DMS 273 treated with DMSO at 0.1 percent for 48 hours (cell line): ENCODE results near the gene CLN6.
"Not testable (repeated sequence)": the region's sequence is repeated elsewhere in the genome, so short reads cannot be mapped to it uniquely, and the experiment has no call there.

ENCODE experiments used
- DNase-seq: peaks from one replicate; lab custom pipeline; 2025; lab: John Stamatoyannopoulos, UW

Gene CLN6

DNA sequence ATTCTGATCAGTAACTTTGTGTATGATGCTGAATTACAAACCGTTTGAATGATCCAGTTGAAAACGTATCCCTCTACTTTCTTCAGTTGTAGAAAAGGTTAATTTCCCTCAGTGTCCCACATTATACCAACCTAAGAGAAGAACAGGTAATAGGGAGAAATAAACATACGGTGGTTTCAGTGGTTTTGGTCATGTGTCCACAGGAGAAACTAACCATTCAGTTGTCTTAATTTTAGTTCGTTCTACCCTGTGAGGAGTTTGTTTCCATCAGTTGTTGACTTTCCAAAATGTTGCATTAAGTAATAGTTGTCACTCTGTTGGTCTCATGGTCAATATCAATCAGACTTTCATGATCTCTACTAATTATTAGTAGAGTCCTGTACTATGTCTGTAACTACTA is 39.5 kb downstream of the CLN6 start:
- no peak for DNase-seq

DNA sequence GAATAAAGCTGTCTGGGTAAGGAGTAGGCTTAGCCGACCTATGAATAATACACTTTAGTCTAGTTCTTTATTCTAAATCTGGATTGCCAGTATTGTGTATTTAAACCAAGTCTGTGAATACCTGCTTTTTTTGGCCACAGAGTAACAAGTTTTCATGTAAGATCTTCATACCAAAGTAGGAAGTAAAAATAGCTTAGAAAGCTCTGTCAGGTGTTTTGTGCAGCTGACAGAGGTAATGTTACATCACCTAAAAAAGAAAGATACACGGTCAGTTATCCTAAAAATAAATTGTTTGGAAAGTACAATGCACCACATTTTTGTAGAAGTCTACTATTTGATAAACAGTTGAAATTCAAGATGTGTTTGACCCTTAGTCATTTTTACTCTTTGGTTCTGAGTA is 40.9 kb downstream of the CLN6 start:
- DNase-seq = no peak

DNA sequence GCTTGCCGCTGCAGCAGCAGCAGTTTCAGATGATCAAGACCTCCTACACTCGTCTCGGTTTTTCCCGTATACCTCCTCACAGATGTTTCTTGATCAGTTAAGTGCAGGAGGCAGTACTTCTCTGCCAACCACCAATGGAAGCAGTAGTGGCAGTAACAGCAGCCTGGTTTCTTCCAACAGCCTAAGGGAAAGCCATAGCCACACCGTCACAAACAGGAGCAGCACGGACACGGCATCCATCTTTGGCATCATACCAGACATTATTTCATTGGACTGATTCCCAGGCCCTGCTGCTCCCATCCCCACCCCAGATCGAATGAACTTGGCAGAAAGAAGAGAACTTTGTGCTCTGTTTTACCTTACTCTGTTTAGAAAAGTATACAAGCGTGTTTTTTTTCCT is 42.0 kb downstream of the CLN6 start:
- peak; percentile 94 for DNase-seq

DNA sequence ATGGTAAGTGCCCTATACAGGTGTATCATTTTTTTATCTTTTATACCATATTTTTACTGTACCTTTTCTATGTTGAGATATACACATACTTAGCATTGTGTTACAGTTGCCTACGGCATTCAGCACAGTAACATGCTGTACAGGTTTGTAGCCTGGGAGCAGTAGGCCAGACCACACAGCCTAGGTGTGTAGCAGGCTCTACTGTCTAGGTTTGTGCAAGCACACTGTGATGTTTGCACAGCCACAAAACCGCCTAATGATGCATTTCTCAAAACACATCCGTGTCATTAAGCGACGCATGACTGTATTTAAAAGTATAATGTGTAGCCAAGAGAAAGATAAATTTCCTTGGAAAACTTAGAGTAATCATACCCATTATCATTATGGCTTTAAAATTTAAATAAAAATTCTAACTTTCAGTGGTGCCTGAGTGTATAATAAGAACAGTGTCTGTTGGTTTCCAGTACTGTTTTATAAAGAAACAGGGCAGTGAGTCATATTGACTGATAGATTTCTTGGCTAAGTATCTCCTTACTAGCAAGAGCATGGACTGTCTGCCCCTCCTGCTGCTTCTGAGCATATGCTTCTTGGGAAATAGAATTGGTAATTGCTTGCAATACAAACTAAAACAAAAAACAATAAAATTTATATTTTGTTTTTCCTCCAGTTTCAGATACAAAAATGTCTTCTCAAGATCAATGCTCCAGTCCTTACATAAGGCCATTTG is 42.7 kb downstream of the CLN6 start:
- peak; percentile 3 for DNase-seq

DNA sequence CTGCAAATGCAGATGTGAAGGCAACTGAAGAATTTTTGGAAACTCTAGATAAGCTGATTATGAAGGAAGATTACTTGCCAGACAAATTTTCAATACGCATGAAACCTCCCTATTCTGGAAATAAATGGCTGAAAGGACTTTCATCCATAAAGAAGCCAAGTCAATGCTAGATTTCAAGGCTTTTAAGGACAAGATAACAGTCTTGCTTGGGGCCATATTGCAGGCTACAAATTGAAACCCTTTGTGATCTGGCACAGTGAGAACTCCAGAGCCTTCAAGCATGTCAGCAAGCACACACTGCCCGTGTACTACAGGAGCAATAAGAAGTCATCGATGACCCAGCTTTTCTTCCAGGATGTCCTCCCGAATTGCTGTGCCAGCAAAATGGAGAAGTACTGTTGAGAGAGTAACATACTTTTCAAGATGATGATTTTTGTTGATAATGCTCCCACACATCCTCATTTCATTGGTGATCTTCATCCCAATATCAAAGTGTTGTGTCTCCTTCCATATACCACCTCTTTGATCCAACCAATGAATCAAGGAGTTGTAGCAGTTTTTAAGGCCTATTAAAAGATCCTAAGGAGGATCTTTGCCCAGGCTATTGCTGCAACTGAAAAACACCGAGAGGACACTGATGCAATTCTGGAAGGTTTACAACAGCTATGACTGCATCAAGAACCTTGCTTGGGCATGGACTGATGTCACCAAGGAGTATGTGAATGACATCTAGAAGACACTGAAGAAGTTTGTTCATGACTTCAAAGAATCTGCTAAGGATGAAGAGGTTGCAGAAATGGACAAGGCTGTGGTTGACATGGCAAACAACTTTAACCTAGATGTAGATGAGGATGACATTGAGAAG is 44.7 kb downstream of the CLN6 start:
- no peak for DNase-seq

DNA sequence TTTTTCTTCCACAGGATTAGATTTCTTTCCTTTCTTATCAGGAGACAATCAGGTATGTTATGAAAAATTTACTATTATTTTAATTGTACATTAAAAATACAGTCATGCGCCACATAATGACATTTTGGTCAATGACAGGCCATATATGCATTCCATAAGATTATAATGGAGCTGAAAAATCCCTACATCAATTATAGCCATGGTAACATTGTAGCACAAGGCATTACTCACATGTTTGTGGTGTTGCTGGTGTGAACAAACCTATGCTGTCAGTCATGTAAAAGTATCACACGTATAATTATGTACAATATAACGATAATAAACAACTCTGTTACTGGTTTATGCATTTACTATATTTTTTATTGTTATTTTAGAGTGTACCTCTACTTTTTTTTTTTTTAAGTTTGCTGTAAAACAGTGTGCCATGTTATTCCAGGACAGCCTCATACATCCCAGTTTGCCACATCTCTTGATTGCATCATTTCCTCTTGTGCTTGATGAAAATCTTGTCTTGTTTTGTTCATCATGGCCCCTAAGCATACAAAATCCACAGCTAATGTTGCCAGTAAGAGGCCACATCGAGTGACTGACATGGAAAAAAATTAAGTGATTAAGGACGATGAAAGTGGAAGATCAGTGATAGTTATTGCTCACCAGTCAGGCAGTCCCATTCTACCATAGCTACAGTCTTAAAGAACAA is 45.8 kb downstream of the CLN6 start:
- no peak for DNase-seq

DNA sequence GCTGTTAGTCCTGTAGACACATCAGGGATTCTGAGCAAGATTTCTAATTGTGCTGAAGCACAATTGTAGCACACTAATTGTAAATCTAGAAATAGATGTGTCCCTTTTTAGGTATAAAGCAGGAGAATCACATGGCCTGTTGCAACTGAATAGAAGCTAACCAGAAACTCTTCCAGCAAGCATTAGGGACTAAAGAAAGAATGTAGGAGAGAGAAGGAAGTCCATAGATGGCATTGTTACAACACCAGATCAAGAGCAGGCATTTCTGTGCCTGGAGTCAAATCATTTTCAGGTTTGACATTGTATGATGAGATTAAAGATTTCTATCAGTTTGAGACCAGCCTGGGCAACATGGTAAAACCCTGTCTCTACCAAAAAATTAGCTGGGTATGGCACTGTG is 51.8 kb downstream of the CLN6 start:
- no peak for DNase-seq

DNA sequence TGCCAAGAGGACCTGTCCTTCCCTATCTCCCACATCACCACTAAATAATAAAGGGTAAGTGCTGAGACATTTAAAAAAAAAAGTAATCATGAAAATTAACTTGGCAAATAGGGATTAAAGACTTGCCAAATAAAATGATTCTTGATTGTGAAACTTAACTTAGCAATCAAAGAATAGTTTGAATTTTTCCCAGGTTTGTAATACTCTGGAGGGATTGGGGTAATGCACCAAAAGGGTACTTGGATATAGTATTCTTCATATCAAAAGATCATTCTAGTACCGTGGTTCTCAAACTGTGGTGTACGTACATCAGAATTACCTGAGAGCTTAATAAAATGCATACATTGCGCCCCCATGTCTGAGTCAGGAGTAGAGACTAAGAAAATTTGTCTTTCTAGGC is 52.9 kb downstream of the CLN6 start:
- DNase-seq = no peak

DNA sequence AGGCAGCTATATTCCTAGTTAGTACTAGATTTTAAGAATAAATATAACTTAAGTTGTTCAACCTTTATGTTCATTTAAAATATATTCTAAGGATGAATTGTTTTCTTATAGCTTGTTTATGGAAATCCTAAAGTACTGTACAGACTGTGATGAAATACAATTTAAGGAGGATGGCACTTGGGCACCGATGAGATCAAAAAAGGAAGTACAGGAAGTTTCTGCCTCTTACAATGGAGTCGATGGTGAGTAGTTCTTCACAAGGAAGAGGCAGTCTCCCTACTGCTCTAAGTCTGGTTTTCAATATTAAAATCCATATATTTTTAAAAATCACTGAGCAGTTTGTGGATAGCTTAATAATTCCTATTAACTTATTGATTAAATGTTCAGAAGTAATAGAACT is 54.0 kb downstream of the CLN6 start:
- DNase-seq = no peak

DNA sequence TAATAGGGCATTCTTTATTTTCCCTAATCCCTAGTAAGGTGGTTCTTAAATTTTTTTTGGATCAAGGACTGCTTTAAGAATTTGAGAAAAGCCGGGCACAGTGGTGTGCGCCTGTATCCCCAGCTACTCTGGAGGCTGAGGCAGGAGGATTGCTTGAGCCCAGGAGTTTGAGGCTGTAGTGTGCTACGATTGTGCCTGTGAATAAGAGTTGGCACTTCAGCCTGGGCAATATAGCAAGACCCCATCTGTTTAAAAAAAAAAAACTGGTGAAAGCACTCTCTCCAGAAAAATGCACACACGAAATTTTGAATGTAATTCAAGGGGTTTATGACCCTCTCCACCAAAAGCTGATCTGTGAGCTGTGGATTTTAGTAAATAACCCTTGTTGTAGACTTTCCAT is 56.4 kb downstream of the CLN6 start:
- DNase-seq = no peak

DNA sequence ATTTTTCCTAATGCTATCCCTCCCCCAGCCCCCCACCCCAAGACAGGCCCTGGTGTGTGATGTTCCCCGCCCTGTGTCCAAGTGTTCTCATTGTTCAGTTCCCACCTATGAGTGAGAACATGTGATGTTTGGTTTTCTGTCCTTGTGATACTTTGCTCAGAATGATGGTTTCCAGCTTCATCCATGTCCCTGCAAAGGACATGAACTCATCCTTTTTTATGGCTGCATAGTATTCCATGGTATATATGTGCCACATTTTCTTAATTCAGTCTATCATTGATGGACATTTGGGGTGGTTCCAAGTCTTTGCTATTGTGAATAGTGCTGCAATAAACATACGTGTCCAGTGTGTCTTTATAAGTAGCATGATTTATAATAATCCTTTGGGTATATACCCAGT is 57.5 kb downstream of the CLN6 start:
- DNase-seq = not testable (repeated sequence)

DNA sequence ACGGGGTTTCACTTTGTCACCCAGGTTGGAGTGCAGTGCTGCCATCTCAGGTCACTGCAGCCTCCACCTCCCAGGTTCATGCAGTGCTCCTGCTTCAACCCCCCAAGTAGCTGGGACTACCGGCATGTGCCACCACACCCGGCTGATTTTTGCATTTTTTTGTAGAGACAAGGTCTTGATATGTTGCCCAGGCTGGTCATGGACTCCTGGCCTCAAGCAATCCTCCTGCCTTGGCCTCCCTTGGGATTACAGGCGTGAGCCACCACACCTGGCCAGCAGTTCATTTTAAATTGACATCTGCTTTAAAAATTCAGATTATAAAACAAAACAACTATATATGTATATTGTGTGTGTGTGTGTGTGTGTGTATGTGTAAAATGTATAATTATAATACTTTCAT is 62.7 kb downstream of the CLN6 start:
- DNase-seq = no peak

DNA sequence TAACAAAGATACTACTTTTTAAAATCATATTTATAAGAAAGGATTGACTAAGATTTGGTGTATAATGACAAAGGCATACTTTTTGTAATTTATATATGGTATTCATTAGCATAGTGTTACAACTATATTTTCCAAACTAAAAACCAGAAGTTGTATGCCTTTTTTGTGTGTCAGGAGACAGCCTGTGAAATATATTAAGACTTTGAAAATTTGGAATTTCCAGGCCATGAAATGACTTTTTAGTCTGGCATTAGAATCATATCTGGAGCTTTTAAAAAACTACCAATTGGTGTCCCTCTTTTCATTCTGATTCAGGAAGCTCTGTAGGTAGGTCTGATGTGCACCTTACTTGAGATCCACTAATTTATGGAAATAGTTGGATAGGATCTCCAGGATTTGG is 66.3 kb downstream of the CLN6 start:
- DNase-seq = no peak

DNA sequence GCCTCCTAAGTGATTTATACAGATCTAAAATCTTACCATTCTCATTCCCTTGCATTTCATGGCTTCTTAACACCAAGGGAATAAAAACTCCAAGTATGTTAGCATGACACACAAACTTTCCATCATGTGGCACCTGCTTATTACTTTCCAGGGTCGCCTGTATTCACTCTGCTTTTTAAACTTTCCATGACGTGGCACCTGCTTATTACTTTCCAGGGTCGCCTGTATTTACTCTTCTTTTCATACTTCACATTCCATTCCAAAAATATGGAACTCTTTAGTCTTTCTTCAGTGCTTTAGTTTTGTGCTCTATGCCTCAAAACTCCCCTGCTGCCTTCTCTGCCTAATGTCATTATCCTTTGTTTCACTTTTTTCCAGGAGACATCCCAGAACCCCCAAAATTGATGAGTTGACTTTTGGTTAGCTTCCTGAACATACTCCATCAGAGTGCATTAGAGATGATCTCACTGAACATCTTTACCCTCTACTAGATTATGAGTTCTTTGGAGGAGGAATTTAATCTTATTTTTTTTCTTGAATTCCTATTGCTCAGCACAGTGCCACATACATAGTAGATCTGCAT is 71.4 kb downstream of the CLN6 start:
- no peak for DNase-seq

DNA sequence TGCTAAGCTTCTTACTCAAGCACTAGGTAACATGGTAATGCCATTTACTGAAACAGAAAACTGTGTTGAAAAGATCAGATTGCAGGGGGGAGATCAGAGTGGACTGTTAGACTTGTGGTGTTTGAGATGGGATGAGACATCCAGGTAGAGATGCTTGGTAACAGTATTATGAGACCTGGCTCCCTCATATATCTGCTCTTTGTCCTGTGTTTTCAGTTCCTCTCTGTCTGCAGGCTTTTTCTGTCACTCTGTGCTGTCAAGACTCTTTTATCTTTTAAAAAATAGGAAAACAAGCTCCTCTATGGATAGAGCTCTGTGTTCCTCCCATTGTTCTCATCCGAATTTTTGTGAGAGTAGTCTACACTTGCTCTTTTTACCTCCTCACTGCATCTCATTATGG is 72.5 kb downstream of the CLN6 start:
- DNase-seq = no peak
